ENCODE data around the gene ITGB8. TPM values are rescaled to one million over a fixed set of nuclear protein-coding genes. Genes with fewer than 3 reads are reported as not detected.

The ITGB8 gene
- total RNA-seq, 2 experiments from 2014 or later = not detected

DNA sequence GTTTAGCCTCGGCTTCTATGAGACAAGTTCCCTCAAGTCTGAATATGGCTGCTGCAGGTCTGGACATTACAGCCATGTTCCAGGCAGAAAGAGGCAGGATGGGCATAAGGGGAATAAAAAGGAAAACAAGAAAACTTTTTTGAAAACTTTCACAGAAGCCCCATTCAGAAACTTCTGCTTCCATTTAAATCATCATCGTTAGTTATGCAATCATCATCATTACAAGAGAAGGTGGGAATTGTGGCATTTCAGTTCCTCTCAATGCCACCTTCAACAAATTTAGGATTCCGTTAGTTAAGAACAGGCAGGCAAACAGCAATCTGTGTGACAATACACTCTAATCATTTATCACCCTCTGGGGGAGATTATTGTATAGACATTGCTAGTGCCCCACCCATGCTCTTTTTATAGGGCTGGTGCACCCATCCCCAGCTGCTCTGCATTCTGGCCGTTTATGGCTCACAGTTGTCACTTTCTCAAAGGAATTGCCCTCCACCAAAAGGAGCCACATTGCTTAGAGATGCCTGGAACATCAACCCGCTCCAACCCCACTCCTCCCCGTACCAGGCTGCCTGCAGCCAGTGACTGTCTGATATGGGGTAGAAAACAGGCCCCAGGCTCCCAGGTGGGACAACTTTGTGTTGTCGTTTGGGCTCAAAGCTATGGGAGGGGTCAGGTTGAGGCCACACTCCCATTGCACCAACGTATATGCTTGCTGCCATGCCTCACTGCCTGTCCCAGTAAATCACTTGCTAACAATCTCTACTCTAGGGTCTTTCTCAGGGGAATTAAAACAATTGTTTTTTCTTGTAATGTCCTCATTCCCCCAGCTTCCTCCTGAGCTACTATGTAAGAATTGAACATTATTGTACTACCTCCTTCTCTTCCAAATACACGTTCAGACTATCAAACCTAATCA is 24.2 kb downstream of the ITGB8 start:
- Mint-ChIP-seq H3K9me3 (no peaks in the 10 kb centered on the region), H3K4me1 (ENCODE audit: low read depth) (no peaks in the 10 kb centered on the region), H3K36me3 (ENCODE audit: low read depth) (no peaks in the 10 kb centered on the region), H3K27me3 (peaks cover 2% of the 10 kb centered on the region), H3K27ac (no peak overlapping the region), H3K4me3 (no peak overlapping the region)
- DNase-seq = no peak
- ChIA-PET POLR2A (no interaction called here), CTCF (no interaction called here)
- intact Hi-C loops (cut with micrococcal nuclease) = no loop called here
- TF ChIP-seq, protein P1, sequence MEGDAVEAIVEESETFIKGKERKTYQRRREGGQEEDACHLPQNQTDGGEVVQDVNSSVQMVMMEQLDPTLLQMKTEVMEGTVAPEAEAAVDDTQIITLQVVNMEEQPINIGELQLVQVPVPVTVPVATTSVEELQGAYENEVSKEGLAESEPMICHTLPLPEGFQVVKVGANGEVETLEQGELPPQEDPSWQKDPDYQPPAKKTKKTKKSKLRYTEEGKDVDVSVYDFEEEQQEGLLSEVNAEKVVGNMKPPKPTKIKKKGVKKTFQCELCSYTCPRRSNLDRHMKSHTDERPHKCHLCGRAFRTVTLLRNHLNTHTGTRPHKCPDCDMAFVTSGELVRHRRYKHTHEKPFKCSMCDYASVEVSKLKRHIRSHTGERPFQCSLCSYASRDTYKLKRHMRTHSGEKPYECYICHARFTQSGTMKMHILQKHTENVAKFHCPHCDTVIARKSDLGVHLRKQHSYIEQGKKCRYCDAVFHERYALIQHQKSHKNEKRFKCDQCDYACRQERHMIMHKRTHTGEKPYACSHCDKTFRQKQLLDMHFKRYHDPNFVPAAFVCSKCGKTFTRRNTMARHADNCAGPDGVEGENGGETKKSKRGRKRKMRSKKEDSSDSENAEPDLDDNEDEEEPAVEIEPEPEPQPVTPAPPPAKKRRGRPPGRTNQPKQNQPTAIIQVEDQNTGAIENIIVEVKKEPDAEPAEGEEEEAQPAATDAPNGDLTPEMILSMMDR (IDR thresholded peaks at IDR 0.05) = no peak
- no peak for ATAC-seq

DNA sequence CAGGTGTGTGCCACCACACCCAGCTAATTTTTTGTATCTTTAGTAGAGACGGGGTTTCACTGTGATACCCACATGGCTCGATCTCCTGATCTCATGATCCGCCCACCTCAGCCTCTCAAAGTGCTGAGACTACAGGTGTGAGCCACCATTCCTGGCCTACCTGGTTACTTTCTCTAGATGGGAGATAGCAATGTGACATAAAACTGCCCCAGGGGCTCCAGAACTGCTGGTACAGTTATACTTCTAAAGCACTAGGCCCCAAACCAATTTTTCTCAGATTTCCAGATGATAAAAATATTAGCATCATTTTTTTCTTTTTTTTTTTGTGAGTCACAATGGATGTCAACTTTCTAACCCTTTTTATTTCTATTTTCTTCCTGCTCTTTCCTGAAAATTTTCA is 27.4 kb downstream of the ITGB8 start:
- H3K27me3 Mint-ChIP-seq = no peaks in the 10 kb centered on the region
- TF ChIP-seq, protein P1 (IDR thresholded peaks at IDR 0.05) = no peak
- intact Hi-C loops (cut with micrococcal nuclease) = no loop called here
- H3K4me3 Mint-ChIP-seq = no peak overlapping the region
- H3K4me1 Mint-ChIP-seq (ENCODE audit: low read depth) = no peaks in the 10 kb centered on the region
- no peaks in the 10 kb centered on the region for H3K36me3 Mint-ChIP-seq (ENCODE audit: low read depth)
- ATAC-seq (no peak), DNase-seq (no peak)
- no peak overlapping the region for H3K27ac Mint-ChIP-seq
- H3K9me3 Mint-ChIP-seq = no peaks in the 10 kb centered on the region
- ChIA-PET POLR2A (no interaction called here), CTCF (no interaction called here)

DNA sequence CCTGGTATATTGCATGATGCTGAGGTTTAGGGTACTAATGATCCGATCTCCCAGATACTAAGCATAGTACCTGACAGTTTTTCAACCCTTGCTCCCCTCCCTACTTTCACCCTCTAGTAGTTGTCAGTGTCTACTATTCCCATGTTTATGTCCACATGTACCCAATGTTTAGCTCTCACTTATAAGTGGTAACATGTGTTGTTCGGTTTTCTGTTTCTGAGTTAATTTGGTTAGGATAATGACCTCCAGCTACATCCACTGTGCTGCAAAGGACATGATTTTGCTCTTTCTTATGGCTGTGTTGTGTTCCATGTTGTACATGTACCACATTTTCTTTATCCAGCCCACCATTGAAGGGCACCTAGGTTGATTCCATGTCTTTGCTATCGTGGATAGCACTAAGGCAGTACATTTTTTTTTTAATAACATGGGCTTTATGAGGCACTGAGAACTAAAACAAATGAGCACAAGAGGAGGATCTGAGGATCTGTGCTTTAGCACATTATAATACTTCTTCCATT is 28.1 kb downstream of the ITGB8 start:
- TF ChIP-seq, protein P1 (IDR thresholded peaks at IDR 0.05) = no peak
- no peak overlapping the region for H3K27ac Mint-ChIP-seq
- CTCF ChIA-PET = no interaction called here
- DNase-seq = no peak
- no peaks in the 10 kb centered on the region for H3K4me1 Mint-ChIP-seq (ENCODE audit: low read depth)
- no peak for ATAC-seq
- POLR2A ChIA-PET = no interaction called here
- no peaks in the 10 kb centered on the region for H3K27me3 Mint-ChIP-seq
- H3K9me3 Mint-ChIP-seq = no peaks in the 10 kb centered on the region
- intact Hi-C loops (cut with micrococcal nuclease) = no loop called here
- no peaks in the 10 kb centered on the region for H3K36me3 Mint-ChIP-seq (ENCODE audit: low read depth)
- H3K4me3 Mint-ChIP-seq = no peak overlapping the region

DNA sequence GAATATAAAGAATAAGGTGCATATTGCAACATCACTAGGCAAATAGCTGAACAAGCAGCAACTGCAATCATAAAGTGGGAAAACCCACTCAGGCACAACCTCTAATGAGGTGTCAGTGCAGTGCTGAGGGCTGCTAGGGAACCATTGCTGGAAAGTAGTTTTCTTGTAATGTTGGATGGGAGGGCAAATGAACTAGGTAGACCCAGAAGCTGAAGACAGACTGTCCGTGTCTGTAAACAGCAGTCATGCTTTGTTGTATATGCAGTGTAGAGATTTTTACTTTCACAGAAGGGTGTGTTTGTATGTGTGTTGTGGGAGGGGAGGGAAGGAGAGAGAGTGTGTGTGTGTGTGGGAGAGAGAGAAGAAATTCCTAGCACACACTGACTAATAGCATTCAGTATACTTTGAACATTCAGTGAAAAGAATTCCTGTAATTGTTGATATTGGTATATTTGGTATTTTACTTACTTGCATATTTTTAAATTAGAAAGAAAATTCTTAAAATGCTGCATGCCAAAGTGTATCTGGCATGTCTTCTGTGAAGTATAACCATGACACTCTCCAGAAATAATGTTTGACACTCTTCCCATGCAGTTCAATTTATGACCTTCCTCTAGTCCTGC is 28.8 kb downstream of the ITGB8 start:
- TF ChIP-seq, protein P1 (IDR thresholded peaks at IDR 0.05) = no peak
- no peak for DNase-seq
- CTCF ChIA-PET = no interaction called here
- H3K9me3 Mint-ChIP-seq = no peaks in the 10 kb centered on the region
- no peak for ATAC-seq
- POLR2A ChIA-PET = no interaction called here
- intact Hi-C loops (cut with micrococcal nuclease) = no loop called here
- no peaks in the 10 kb centered on the region for H3K36me3 Mint-ChIP-seq (ENCODE audit: low read depth)
- H3K27ac Mint-ChIP-seq = no peak overlapping the region
- no peaks in the 10 kb centered on the region for H3K27me3 Mint-ChIP-seq
- H3K4me1 Mint-ChIP-seq (ENCODE audit: low read depth) = no peaks in the 10 kb centered on the region
- H3K4me3 Mint-ChIP-seq = no peak overlapping the region
